DMS79 (cell line): Measurements from ENCODE around the gene AMTN.
"Not testable (repeated sequence)": the region's sequence is repeated elsewhere in the genome, so short reads cannot be mapped to it uniquely, and the experiment has no call there.

ENCODE experiments used
- DNase-seq: peaks from one replicate; lab custom pipeline; 2025; lab: John Stamatoyannopoulos, UW

AMTN gene, protein sequence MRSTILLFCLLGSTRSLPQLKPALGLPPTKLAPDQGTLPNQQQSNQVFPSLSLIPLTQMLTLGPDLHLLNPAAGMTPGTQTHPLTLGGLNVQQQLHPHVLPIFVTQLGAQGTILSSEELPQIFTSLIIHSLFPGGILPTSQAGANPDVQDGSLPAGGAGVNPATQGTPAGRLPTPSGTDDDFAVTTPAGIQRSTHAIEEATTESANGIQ

GRCh38 chr4:70518269-70518668 is at the start of gene AMTN:
AMTN (plus strand) TSS chr4:70518569; CDS start chr4:70518778, 209 bp downstream.
- no peak for DNase-seq

GRCh38 chr4:70471897-70472296 is 46.5 kb upstream of the AMTN start, which contains the start of gene MUC7:
MUC7 (plus strand) TSS chr4:70472197; CDS start chr4:70474022, 1,825 bp downstream.
- DNase-seq = no peak

DNA sequence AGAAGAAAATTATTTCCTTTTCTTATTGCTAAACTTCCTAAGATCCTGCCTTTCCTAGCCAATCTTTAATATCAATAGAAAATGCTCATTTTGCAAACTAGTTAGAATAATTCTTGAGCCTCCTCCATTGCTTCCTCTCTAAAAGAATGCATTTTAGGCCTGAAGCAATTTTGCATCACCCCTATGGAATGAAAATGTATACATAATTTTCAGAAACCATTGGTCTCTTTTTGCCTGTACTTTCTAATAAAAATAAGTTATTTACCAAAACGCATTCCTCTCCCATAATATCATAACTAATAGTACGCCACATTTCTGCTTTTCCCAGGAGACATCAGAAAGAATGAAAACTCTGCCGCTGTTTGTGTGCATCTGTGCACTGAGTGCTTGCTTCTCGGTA is 44.7 kb upstream of the AMTN start:
- no peak for DNase-seq

DNA sequence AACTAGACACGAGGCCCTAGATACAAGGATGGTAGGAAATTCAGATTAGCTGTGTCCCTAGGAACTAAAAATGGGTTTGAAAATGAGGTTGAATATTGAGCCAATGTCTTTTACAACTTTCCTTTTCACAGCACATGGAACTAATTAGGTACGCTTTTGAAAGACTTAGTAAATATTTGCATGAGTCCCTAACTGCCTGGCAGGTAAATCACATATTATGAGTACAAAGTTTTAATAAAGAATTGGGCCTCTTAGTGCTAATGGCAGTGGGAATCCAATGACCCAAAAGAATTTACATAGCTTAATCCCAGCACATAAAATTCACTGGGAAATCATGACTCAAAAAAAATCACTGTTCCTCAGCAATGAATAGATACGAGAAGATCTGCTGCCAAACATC is 29.6 kb upstream of the AMTN start:
- no peak for DNase-seq

DNA sequence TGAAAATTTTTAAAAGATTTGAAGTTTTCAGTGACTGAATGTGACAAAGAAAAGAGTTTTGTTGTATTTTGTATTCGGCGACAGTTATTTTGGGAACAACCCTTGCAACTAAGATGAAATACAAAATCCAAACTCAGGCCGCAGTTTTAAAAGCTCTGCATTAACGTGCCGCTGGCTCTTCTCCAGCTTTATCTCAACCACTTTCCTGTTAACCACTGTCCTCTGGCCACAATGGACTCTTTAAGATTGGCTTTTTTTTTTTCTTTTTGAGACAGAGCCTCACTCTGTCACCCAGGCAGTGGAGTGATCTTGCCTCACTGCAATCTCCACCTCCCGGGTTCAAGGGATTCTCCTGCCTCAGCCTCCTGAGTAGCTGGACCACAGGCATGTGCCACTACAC is 22.1 kb upstream of the AMTN start:
- DNase-seq = no peak

DNA sequence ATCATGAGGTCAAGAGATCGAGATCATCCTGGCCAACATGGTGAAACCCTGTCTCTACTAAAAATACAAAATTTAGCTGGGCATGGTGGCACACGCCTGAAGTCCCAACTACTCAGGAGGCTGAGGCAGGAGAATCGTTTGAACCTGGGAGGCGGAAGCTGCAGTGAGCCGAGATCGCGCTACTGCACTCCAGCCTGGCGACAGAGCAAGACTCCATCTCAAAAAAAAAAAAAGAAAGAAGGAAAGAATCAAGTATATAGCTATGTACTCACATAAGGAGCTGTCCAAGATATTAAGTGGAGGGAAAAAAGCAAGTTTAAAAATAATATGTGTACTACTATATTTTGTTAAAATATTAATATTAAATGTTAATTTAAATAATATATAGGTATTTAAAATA is 16.5 kb upstream of the AMTN start:
- not testable (repeated sequence) for DNase-seq

- no peak for DNase-seq
Observed at GRCh38 chr4:70504733-70505132, 13.6 kb upstream of the AMTN start.

DNA sequence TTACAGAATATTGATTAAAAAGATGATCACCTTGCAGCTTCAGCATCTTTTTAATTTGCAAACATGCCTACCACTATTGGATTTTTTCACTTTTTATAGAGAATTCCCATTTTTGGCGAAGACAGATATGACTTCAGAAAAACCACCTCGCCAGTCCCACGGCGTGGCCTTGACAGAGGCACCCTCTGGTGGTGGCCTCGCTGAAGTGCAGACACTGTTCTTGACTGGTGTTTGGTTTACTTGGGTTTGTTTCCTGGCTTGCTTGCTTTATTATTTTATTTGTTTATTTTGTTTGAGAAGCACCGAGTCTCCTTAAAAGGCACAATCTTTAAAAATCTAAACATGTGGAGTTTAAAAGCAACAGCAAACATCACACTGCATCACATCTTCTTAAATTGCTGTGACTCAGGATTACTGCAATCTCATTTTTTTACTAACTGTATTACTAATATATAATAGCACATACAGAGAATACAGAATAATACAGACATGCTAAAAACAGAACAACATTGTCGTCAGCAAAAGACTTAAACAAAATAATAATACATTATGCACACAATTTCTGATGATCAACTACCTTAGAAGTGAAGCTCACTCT is 13.1 kb upstream of the AMTN start:
- no peak for DNase-seq

DNA sequence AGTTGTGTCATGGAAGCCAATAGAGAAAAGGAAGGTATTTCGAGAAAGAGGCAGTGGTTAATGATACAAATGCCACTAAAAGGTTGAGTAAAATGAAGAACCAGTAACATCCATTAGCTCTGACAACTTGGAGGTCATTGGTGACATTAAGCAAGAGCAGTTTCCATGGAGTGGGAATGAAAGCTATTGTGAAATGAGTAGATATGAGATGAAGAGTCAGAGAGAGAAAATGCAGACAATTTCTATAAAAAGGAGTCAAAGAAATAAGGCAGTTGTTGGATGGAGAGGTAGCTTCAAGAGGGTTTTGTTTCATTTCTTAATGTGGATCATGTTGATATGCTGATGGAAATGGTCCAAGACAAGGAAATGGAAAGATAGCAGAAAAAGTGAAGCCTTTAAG is 9.6 kb upstream of the AMTN start:
- no peak for DNase-seq

DNA sequence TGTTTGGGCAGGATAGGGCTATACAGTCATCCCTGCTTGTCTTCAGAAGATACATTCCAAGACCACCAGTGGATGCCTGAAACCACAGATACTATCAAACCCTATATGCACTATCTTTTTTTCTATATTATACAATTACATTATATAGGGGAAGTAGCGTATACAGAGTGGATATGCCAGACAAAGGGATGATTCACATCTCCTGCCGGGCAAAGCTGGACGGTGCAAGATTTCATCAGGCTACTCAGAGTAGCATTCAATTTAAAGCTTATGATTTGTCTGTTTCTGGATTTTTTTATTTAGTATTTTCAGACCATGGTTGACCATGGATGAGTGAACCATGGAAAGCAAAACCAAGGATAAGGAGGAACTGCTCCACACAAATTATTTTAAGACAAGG is 7.0 kb upstream of the AMTN start:
- DNase-seq = no peak

DNA sequence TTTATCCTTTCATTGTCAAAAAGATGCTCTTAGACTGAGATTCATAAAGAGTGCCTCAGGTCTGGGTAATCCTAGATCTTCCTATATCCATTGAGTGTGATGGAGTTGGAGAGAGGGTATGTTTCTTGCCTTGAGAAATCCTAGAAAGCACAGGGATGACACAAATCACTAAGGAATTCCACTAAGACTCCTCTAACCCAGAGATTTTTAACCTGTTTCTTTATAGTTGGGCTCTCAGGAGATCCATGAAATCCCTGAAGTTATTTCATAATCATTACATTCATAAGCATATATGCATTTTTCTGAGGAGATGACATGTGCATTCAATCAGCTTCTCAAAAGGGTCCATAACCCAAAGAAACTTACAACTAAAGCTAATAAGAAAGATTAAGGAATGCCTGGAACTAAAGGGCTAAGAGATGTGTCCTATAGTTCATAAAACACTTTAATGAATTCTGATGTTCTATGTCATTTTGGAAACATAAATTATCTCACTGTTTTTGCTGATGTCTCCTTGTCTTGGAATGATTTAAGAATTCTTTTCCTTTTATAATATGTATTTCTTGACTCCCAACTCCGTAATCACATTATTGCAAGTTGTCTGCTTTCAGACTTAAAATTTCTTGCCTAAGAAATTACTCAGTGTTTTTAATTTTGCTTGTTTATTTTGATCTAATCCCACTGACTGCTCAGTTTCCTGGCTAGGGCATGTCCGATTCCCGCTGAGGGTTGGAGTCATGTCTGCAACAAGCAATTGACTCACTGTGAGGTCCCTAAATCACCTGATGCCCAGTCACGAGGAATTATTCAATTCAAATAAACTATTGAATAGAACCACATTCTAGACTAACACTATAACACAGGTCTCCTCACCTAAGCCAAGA is 2.8 kb upstream of the AMTN start:
- no peak for DNase-seq

GRCh38 chr4:70518716-70519115 is 347 bp downstream of the AMTN start:
- DNase-seq = no peak

DNA sequence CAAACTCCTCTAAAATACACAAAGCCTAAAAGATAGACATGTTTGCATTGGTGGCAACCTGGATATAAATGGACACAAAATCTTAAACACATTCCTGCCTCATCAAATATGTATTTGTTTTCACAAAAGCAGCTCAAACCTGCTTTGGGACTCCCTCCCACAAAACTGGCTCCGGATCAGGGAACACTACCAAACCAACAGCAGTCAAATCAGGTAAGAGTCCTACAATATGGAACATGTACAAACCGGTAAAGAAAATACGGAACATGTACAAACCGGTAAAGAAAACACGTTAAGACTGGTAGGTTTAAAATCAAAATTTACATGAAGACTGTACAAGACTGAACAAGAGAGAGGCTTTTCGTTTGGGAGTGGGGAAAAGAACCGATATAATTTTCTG is 4.3 kb downstream of the AMTN start:
- no peak for DNase-seq

GRCh38 chr4:70530997-70531396 is 12.6 kb downstream of the AMTN start:
- DNase-seq = no peak

DNA sequence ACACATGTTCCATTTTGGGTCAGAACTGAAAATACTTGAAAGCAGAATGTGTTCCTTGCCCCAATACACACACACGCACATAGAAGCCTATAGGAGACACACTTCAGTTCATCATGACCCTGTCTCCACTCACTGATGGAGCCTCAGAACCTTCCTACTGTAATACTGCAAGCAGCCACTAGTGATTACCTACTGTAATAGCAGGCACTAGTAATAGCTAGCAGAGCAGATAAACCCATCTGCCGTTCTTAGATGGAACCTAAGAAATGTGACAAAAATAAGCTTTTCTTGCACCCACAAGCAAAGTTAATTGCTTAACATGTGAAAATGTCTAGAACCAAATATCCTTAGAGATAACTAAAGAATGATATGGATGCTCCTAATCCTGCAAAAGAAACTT is 13.6 kb downstream of the AMTN start:
- DNase-seq = no peak

GRCh38 chr4:70533211-70533610 is 14.8 kb downstream of the AMTN start:
- no peak for DNase-seq

GRCh38 chr4:70533791-70534190 is 15.4 kb downstream of the AMTN start:
- no peak for DNase-seq

DNA sequence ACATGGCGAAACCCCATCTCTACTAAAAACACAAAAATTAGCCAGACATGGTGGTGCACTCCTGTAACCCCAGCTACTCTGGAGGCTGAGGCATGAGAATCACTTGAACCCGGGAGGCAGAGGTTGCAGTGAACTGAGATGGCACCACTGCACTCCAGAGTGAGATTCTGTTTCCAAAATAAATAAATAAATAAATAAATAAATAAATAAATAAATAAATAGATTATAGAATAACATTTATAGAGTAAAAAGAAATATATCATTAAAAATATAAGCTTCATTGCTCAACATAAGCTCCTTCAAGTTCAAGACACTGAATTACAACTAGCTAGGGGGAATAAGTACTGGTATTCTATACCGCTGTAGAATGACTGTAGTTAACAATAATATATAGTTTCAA is 16.5 kb downstream of the AMTN start:
- DNase-seq = not testable (repeated sequence)

DNA sequence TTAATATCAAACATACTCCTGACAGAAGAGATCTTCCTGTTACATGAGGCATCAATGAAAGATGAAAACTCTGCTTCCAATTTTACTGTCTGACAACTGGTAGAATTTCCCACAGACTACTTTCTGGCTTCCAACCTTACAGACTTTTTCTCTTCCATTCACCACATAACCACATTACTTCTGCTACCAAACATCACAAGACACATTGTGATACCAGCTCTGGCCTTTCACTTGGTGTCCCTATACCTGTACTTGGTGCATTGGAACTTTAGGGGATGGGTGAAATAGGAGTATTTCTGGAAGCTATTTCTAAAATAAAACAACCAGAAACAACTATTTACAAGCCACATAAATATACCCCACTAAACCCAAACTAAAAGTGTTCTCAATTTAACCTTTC is 20.5 kb downstream of the AMTN start:
- no peak for DNase-seq

DNA sequence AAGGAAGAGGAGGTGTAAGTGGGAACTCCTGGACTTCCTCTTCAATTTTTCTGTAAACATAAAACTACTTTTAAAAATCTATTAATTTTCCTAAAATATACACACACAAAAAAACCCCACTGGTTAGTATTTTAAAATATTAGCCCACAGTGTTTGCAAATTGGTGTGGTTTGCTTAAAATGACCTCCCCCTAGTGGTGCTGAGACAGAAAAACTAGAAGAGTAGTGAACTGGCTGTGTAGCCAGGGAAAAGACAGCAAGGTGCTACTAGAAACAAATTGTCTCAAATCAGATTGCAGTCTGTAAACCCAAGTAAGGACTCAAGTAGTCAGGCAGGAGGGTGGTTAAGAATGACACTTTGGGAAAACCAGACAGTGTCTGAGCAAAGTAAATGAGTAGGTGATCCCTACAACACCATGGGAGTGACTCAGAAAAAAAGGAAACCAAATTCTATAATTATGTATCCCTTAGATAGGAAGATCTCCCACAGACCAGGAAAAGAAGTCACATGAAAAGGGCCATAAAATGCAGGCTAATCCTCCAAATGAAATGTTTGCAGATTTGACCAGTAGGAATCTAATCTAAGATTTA is 26.0 kb downstream of the AMTN start:
- no peak for DNase-seq

DNA sequence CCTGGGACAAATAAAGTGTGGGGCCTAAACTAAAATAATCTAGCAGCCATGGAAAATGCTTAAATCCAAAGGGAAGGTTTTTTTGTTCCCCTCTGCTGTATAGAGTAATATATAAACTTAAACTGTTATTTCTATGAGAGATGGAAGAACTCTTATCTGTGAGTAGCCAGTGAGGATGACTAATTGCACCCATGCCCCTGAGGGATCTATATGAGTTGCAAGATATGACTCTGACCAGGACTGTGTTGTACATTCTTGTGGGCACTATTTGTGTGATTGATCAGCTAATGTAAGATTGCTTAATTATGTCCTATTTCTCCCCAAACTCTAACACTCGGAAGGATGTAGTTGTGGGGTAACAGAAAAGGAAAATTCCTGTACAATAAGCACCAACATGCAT is 38.5 kb downstream of the AMTN start:
- no peak for DNase-seq

GRCh38 chr4:70559211-70559830 is 41.0 kb downstream of the AMTN start:
- DNase-seq = no peak
